ENCODE results near the gene UBC.
"Not testable (repeated sequence)": the region's sequence is repeated elsewhere in the genome, so short reads cannot be mapped to it uniquely, and the experiment has no call there.

The UBC gene

GRCh38 chr12:124915239-124916236, 1.1 kb upstream of the UBC start:
- no peak for DNase-seq (ENCODE audit: low read depth)

GRCh38 chr12:124913474-124914391, 717 bp downstream of the UBC start:
- DNase-seq (ENCODE audit: low read depth): peak; percentile 71

GRCh38 chr12:124912529-124913287, 1.7 kb downstream of the UBC start:
- not testable (repeated sequence) for DNase-seq (ENCODE audit: low read depth)

GRCh38 chr12:124911521-124911920, 2.9 kb downstream of the UBC start:
- DNase-seq (ENCODE audit: low read depth): not testable (repeated sequence)

GRCh38 chr12:124910561-124911478, 3.6 kb downstream of the UBC start:
- DNase-seq (ENCODE audit: low read depth): no peak

GRCh38 chr12:124909831-124910560, 4.5 kb downstream of the UBC start:
- peak; percentile 31 for DNase-seq (ENCODE audit: low read depth)

- DNase-seq (ENCODE audit: low read depth): peak; percentile 90
Measured at GRCh38 chr12:124906606-124907261, 7.7 kb downstream of the UBC start.

- peak; percentile 84 for DNase-seq (ENCODE audit: low read depth)
Measured at GRCh38 chr12:124904306-124905098, 9.9 kb downstream of the UBC start.

- no peak for DNase-seq (ENCODE audit: low read depth)
Measured at GRCh38 chr12:124902916-124903315, 11.5 kb downstream of the UBC start.

- no peak for DNase-seq (ENCODE audit: low read depth)
Measured at GRCh38 chr12:124901003-124901402, 13.4 kb downstream of the UBC start.

- not testable (repeated sequence) for DNase-seq (ENCODE audit: low read depth)
Measured at GRCh38 chr12:124900345-124900795, 14.1 kb downstream of the UBC start.

GRCh38 chr12:124898923-124899294, 15.5 kb downstream of the UBC start:
- no peak for DNase-seq (ENCODE audit: low read depth)

GRCh38 chr12:124898200-124898922, 16.1 kb downstream of the UBC start:
- DNase-seq (ENCODE audit: low read depth): peak; percentile 25

GRCh38 chr12:124896461-124896860, 18.0 kb downstream of the UBC start:
- DNase-seq (ENCODE audit: low read depth): no peak

- no peak for DNase-seq (ENCODE audit: low read depth)
Measured at GRCh38 chr12:124893792-124894516, 20.5 kb downstream of the UBC start.

GRCh38 chr12:124888260-124888659, 26.2 kb downstream of the UBC start:
- peak; percentile 25 for DNase-seq (ENCODE audit: low read depth)

GRCh38 chr12:124887766-124888165, 26.7 kb downstream of the UBC start:
- DNase-seq (ENCODE audit: low read depth): not testable (repeated sequence)
